Mesodermal cell (in vitro differentiated cells): Measurements from ENCODE around the gene ZSCAN2. TPM values are rescaled to one million over a fixed set of nuclear protein-coding genes. Genes with fewer than 3 reads are reported as not detected.
A peak's percentile ranks its signal among the peaks of the same experiment; 100 is the strongest.
"Not testable (repeated sequence)": the region's sequence is repeated elsewhere in the genome, so short reads cannot be mapped to it uniquely, and the experiment has no call there.

Experiments used
- H3K27ac ChIP-seq: 2 replicates; pipeline ENCODE4 v1.7.0; 2013; ENCODE audit warnings: mild to moderate bottlenecking, low read depth, low read length, moderate library complexity; ENCODE audit not compliant: severe bottlenecking
- H3K36me3 ChIP-seq: 2 replicates; pipeline ENCODE4 v1.7.1; 2013; ENCODE audit warnings: mild to moderate bottlenecking, low read length, moderate library complexity; ENCODE audit not compliant: control insufficient read depth, insufficient read depth
- H3K4me1 ChIP-seq: one replicate; pipeline ENCODE4 v1.7.1; 2013; ENCODE audit warnings: mild to moderate bottlenecking, low read length; ENCODE audit not compliant: insufficient read depth, control insufficient read depth, poor library complexity, severe bottlenecking
- H3K4me3 ChIP-seq: 2 replicates; pipeline ENCODE4 v1.7.0; 2013; ENCODE audit warnings: low read length, control low read depth, mild to moderate bottlenecking; ENCODE audit not compliant: insufficient read depth, poor library complexity, severe bottlenecking; ENCODE audit errors: extremely low read depth
- H3K9me3 ChIP-seq: 2 replicates; pipeline ENCODE4 v1.7.1; 2013; ENCODE audit warnings: mild to moderate bottlenecking, low read length, moderate library complexity; ENCODE audit not compliant: control insufficient read depth
- WGBS, 2 experiments: methylation state at CpG; one replicate each; pipeline ENCODE4 v1.1.5; 2013; ENCODE audit warnings: missing lambda C conversion rate in 2 of 2; ENCODE audit not compliant: insufficient coverage in 2 of 2; 5-methylcytosine and 5-hydroxymethylcytosine counted together
- polyA plus RNA-seq, 2 experiments: library from polyadenylated mRNA; stranded (reverse); fragments of 50-300 nt; gene quantifications; one replicate each; pipeline ENCODE4 v1.2.3, GENCODE V29; 2013

ZSCAN2 gene
- 21.9 TPM for polyA plus RNA-seq (2013, experiment 1 of 2)
- 18.6 TPM for polyA plus RNA-seq (2013, experiment 2 of 2)

DNA sequence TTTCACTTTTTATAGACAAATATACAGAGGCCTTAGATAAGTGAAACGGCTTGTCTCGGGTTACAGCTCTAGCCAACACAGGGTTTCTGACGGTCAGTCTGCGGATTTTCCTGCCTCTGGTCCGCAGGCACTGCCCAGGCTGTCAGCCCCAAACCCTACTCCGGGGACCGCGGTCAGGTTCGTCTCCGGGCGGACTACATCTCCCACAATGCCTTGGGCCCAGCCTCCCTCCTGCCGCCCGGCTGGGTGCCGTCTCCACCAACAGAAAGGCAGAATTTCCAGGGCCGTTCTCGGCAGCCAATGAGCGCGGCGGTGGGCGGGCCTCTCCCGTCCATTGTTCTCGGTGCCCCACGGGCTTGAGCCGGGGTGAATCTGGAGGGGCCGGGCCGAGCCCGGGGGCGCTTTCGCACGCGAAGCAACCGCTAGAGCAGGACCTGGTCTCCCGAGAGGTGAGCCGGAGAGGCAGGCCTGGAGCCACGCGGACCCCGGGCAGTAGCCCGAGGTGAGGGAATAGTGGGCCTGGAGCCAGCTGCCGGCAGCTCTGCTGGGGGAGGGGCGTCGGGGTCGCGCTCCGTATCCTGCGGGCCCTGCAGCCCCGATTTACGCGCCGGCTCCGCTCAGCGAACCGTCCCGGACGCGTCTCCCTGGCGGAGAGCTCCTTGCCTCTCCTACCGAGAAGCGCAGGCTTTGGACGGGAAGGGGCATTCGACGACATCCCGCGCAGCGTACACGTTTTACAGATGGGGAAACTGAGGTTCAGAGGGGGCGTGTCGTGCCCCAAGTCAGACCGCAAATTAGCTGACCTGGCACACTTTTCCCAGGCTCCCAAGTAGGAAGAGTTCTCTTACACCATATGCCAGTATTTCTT is at the start of gene ZSCAN2:
TSS of gene ZSCAN2 (plus strand) at position 323 of the 868 bp plus-strand sequence. CDS start 2,919 bp downstream, outside the sequence.
- Histone ChIP-seq H3K4me3 (peak within 1 kb of the TSS; percentile 74), H3K36me3 (peaks cover 30% of the 10 kb centered on the region), H3K9me3 (no peaks in the 10 kb centered on the region), H3K4me1 (peaks cover 14% of the 10 kb centered on the region), H3K27ac (peak within 1 kb of the TSS; percentile 93)
- WGBS, 2 experiments: 0% methylated on average over 49 to 60 of the region's 68 CpGs

DNA sequence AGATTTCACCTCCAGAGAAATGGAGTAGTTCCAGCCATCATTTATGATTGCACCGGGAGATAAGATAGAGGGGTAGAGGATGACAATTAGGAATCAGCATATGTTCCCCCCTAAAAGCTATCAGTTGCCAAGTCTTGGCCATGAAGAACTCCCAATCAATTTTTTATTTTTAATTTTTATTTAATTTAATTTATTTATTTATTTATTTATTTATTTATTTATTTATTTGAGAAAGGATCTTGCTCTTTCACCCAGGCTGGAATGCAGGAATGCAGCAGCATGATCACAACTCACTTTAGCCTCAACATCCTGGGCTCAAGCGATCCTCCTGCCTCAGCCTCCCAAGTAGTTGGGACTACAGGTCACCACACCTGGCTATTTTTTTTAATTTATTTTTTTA is 49.2 kb upstream of the ZSCAN2 start:
- not testable (repeated sequence) for H3K9me3 ChIP-seq, H3K27ac ChIP-seq, H3K36me3 ChIP-seq, H3K4me1 ChIP-seq, H3K4me3 ChIP-seq
- no CpG with 5 or more reads among the region's 2 CpGs for WGBS, 2 experiments

GRCh38 chr15:84552896-84553295 is 47.9 kb upstream of the ZSCAN2 start:
- H3K9me3 ChIP-seq: peaks cover 3% of the 10 kb centered on the region
- no CpG with 5 or more reads among the region's 1 CpG for WGBS, 2 experiments
- H3K4me1 ChIP-seq: no peaks in the 10 kb centered on the region
- H3K4me3 ChIP-seq: no peak overlapping the region
- H3K36me3 ChIP-seq: peaks cover 6% of the 10 kb centered on the region
- H3K27ac ChIP-seq: no peak overlapping the region

GRCh38 chr15:84556690-84557089 is 44.1 kb upstream of the ZSCAN2 start:
- not testable (repeated sequence) for H3K9me3 ChIP-seq, H3K36me3 ChIP-seq, H3K4me3 ChIP-seq, H3K27ac ChIP-seq, H3K4me1 ChIP-seq
- no CpG with 5 or more reads among the region's 3 CpGs for WGBS, 2 experiments

- not testable (repeated sequence) for H3K9me3 ChIP-seq, H3K4me3 ChIP-seq, H3K36me3 ChIP-seq, H3K4me1 ChIP-seq, H3K27ac ChIP-seq
- WGBS, 2 experiments: 96% methylated on average over 4 to 5 of the region's 6 CpGs
Measured at GRCh38 chr15:84568021-84568420, 32.8 kb upstream of the ZSCAN2 start.

DNA sequence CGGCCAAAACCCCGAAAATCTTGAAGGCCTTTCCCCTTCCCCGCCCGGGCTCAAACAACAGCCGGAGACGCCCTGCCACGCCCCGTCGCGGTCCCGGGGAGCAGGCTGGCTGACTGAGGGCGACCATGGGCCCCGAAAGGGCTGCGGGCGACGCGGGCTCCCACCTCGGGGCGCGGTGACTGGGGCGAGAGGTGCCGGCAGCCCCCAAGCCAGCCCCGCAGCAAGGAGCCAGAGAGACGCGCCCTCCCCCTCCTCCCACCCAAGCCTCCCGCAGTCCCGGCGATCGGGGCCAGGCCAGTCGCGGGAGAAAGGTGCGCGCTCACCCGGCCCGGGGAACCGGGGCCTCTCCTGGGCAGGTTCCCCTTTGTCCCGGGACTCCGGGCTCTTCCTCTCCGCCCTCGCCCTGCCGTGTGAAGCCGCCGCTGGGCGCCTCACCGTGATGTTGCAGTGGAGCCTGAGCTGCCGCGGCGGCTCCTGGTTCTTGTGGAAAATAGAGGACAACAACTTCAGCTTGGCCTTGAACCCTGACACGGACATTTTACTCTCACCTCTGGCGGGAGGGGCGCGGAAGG is 30.6 kb upstream of the ZSCAN2 start:
- Histone ChIP-seq H3K9me3 (no peaks in the 10 kb centered on the region), H3K36me3 (peaks cover 3% of the 10 kb centered on the region), H3K27ac (peak overlapping the region; percentile 82), H3K4me3 (peak overlapping the region; percentile 80), H3K4me1 (peaks cover 3% of the 10 kb centered on the region)
- 1% methylated on average over 24 to 47 of the region's 52 CpGs for WGBS, 2 experiments

DNA sequence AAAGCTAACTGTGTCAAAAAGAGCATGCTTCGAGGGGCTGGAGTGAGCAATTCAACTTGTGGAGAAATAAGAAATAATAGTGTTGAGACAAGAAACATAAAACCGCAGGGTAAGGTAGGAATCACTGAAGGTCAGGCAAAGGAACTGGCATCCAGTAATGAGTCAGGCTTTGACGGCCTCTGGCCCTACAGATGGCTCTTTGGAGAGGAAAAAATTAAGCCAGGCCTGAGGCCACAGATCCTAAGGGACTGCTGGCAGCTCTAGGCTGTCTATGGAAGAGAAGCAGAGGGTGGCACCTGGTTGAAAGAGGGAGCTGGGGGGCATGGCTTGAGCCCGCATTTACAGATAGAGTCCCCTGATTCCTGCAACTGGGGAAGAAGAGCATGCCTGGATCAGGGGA is 28.6 kb upstream of the ZSCAN2 start:
- Histone ChIP-seq H3K4me3 (no peak overlapping the region), H3K9me3 (no peaks in the 10 kb centered on the region), H3K27ac (no peak overlapping the region), H3K4me1 (peaks cover 3% of the 10 kb centered on the region), H3K36me3 (peaks cover 3% of the 10 kb centered on the region)
- WGBS, 2 experiments: 88 to 89% methylated on average over 3 to 4 of the region's 4 CpGs

DNA sequence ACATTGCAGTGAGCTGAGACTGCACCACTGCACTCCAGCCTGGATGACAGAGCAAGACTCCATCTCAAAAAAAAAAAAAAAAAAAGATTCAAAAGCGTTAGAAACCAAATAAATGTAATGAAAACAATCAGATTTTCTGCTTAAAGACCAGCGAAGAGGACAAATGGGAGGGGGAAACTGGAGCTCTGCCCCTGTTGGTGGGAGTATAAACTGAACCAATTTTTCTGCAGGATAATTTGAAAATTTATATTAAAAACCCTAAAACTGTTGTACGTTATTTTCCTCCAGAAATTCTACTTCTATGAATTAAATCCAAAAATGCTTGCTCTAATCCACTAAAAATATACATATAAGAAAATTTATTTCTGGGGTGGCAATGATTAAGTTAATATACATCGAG is 25.3 kb upstream of the ZSCAN2 start:
- 83% methylated on average over 1 of the region's 4 CpGs; no CpG with 5 or more reads in 1 of the 2 experiments for WGBS, 2 experiments
- Histone ChIP-seq H3K4me3 (no peak overlapping the region), H3K27ac (no peak overlapping the region), H3K36me3 (no peaks in the 10 kb centered on the region), H3K4me1 (peaks cover 8% of the 10 kb centered on the region), H3K9me3 (no peaks in the 10 kb centered on the region)

- not testable (repeated sequence) for H3K27ac ChIP-seq, H3K4me3 ChIP-seq, H3K36me3 ChIP-seq, H3K4me1 ChIP-seq, H3K9me3 ChIP-seq
- WGBS, 2 experiments: 94 to 96% methylated on average over 4 to 6 of the region's 6 CpGs
Measured at GRCh38 chr15:84577891-84578290, 22.9 kb upstream of the ZSCAN2 start.

- 90 to 93% methylated on average over 4 of the region's 7 CpGs for WGBS, 2 experiments
- H3K27ac ChIP-seq, H3K9me3 ChIP-seq, H3K36me3 ChIP-seq, H3K4me3 ChIP-seq, H3K4me1 ChIP-seq: not testable (repeated sequence)
Measured at GRCh38 chr15:84579261-84579721, 21.5 kb upstream of the ZSCAN2 start.
